ENCODE data around the gene ADAMTSL5. TPM values are rescaled to one million over a fixed set of nuclear protein-coding genes. Genes with fewer than 3 reads are reported as not detected.

The ADAMTSL5 gene
- polyA plus RNA-seq, 1 donor from 2014 or later: not detected

- Histone ChIP-seq H4K20me1 (ENCODE audit: insufficient read depth) (peaks cover 61% of the 10 kb centered on the region), H3K27me3 (ENCODE audit: insufficient read depth, low read depth, low read length) (no peaks in the 10 kb centered on the region), H3K9me3 (ENCODE audit: low read length) (no peaks in the 10 kb centered on the region), H3K9ac (ENCODE audit: low read length) (no peak overlapping the region), H3K4me3 (ENCODE audit: low read length) (no peak overlapping the region), H3K9me2 (ENCODE audit: insufficient read depth, low read length) (no peaks in the 10 kb centered on the region), H2AFZ (ENCODE audit: low read depth, low read length) (no peak overlapping the region), H3F3A (ENCODE audit: insufficient read depth, low read length, poor library complexity, severe bottlenecking) (no peaks in the 10 kb centered on the region), H3K27ac (ENCODE audit: low read length) (no peak overlapping the region), H3K36me3 (ENCODE audit: insufficient read depth, low read length) (no peaks in the 10 kb centered on the region), H3K4me2 (ENCODE audit: low read length) (no peak overlapping the region), H3K79me2 (replicated peaks; ENCODE audit: insufficient read depth, low read length) (peaks cover 5% of the 10 kb centered on the region)
- TF ChIP-seq SMC3 (conservative IDR thresholded peaks at IDR 0.05; ENCODE audit: poor library complexity) (no peak), MXI1 (conservative IDR thresholded peaks at IDR 0.05; ENCODE audit: poor library complexity, severe bottlenecking) (no peak), REST (IDR thresholded peaks at IDR 0.05; ENCODE audit: borderline replicate concordance) (no peak), RAD21 (conservative IDR thresholded peaks at IDR 0.05) (no peak), POLR2AphosphoS5 (IDR thresholded peaks at IDR 0.05) (no peak), CTCF (IDR thresholded peaks at IDR 0.05; ENCODE audit: poor library complexity, severe bottlenecking) (no peak), EZH2 (IDR thresholded peaks at IDR 0.05; ENCODE audit: borderline replicate concordance, insufficient read depth, low read length, poor library complexity, severe bottlenecking) (no peak), TAF1 (IDR thresholded peaks at IDR 0.05; ENCODE audit: low read depth) (no peak), EP300 (conservative IDR thresholded peaks at IDR 0.05; ENCODE audit: poor library complexity, severe bottlenecking) (no peak)
These were observed 44.0 kb downstream of the ADAMTSL5 start for GRCh38 chr19:1468821-1469254.

GRCh38 chr19:1468274-1468820 lies 44.5 kb downstream of the ADAMTSL5 start:
- Histone ChIP-seq H3K36me3 (ENCODE audit: insufficient read depth, low read length) (no peaks in the 10 kb centered on the region), H3F3A (ENCODE audit: insufficient read depth, low read length, poor library complexity, severe bottlenecking) (no peaks in the 10 kb centered on the region), H3K79me2 (replicated peaks; ENCODE audit: insufficient read depth, low read length) (peaks cover 5% of the 10 kb centered on the region), H4K20me1 (ENCODE audit: insufficient read depth) (peaks cover 61% of the 10 kb centered on the region), H3K4me2 (ENCODE audit: low read length) (no peak overlapping the region), H3K9me3 (ENCODE audit: low read length) (no peaks in the 10 kb centered on the region), H3K4me3 (ENCODE audit: low read length) (no peak overlapping the region), H3K27ac (ENCODE audit: low read length) (no peak overlapping the region), H2AFZ (ENCODE audit: low read depth, low read length) (no peak overlapping the region), H3K27me3 (ENCODE audit: insufficient read depth, low read depth, low read length) (no peaks in the 10 kb centered on the region), H3K9ac (ENCODE audit: low read length) (no peak overlapping the region), H3K9me2 (ENCODE audit: insufficient read depth, low read length) (no peaks in the 10 kb centered on the region)
- TF ChIP-seq EZH2 (IDR thresholded peaks at IDR 0.05; ENCODE audit: borderline replicate concordance, insufficient read depth, low read length, poor library complexity, severe bottlenecking): no peak
- no peak for TF ChIP-seq RAD21 (conservative IDR thresholded peaks at IDR 0.05)
- peak; percentile 5 for TF ChIP-seq POLR2AphosphoS5 (IDR thresholded peaks at IDR 0.05)
- TF ChIP-seq CTCF (IDR thresholded peaks at IDR 0.05; ENCODE audit: poor library complexity, severe bottlenecking): no peak
- no peak for TF ChIP-seq MXI1 (conservative IDR thresholded peaks at IDR 0.05; ENCODE audit: poor library complexity, severe bottlenecking)
- no peak for TF ChIP-seq TAF1 (IDR thresholded peaks at IDR 0.05; ENCODE audit: low read depth)
- no peak for TF ChIP-seq SMC3 (conservative IDR thresholded peaks at IDR 0.05; ENCODE audit: poor library complexity)

All from neural cell (in vitro differentiated cells).